Smooth muscle cell (in vitro differentiated cells): ENCODE measurements around the gene RABIF. TPM values are rescaled to one million over a fixed set of nuclear protein-coding genes. Genes with fewer than 3 reads are reported as not detected.

Experiments
- DNase-seq: peaks from one replicate; lab custom pipeline; 2025; ENCODE audit not compliant: unreplicated experiment; lab: John Stamatoyannopoulos, UW
- H2AFZ ChIP-seq: fragments of 200-600 bp; sonication (generic); 2 replicates; pipeline ENCODE4 v1.6.0; 2016; ENCODE audit warnings: antibody characterized with exemption, low read depth, mild to moderate bottlenecking
- H3F3A ChIP-seq: fragments of 200-600 bp; sonication (generic); 2 replicates; pipeline ENCODE4 v1.6.0; 2017; ENCODE audit warnings: antibody characterized with exemption, low read depth
- H3K27ac ChIP-seq: fragments of 200-600 bp; sonication (generic); 2 replicates; pipeline ENCODE4 v1.5.1; 2016; ENCODE audit warnings: low read depth, mild to moderate bottlenecking
- H3K27me3 ChIP-seq: fragments of 200-600 bp; sonication (generic); 2 replicates; pipeline ENCODE4 v1.6.1; 2016; ENCODE audit warnings: low read depth, mild to moderate bottlenecking
- H3K36me3 ChIP-seq: fragments of 200-600 bp; sonication (generic); 2 replicates; pipeline ENCODE4 v1.5.1; 2016; ENCODE audit warnings: low read depth
- H3K4me1 ChIP-seq: fragments of 200-600 bp; sonication (generic); 2 replicates; pipeline ENCODE4 v1.5.1; 2016; ENCODE audit warnings: low read depth
- H3K4me2 ChIP-seq: fragments of 200-600 bp; sonication (generic); 2 replicates; pipeline ENCODE4 v1.6.0; 2016; ENCODE audit warnings: mild to moderate bottlenecking
- H3K4me3 ChIP-seq: fragments of 200-600 bp; sonication (generic); 2 replicates; pipeline ENCODE4 v1.5.1; 2016; ENCODE audit warnings: mild to moderate bottlenecking
- H3K79me2 ChIP-seq: fragments of 200-600 bp; sonication (generic); 2 replicates; pipeline ENCODE4 v1.6.0; 2016; ENCODE audit warnings: low read depth, mild to moderate bottlenecking
- H3K9ac ChIP-seq: fragments of 200-600 bp; sonication (generic); 2 replicates; pipeline ENCODE4 v1.6.0; 2016; ENCODE audit warnings: low read depth
- H3K9me3 ChIP-seq: fragments of 200-600 bp; sonication (generic); replicated peaks from 2 replicates; pipeline ENCODE4 v1.5.1; 2016; ENCODE audit warnings: low read depth
- H4K20me1 ChIP-seq: fragments of 200-600 bp; sonication (generic); 2 replicates; pipeline ENCODE4 v1.6.0; 2016; ENCODE audit warnings: low read depth
- WGBS: methylation state at CpG from one replicate; pipeline ENCODE4 v1.1.7; 2016; ENCODE audit warnings: low lambda C conversion rate; 5-methylcytosine and 5-hydroxymethylcytosine counted together
- polyA plus RNA-seq: library from polyadenylated mRNA; unstranded; fragments of >200 nt; fragmentation: Nextera tagmentation; extraction: Ambion mirVana; gene quantifications from 2 replicates; pipeline ENCODE4 v1.2.1, GENCODE V29; 2016
- total RNA-seq: library from RNA; depleted of rRNA; stranded (reverse); fragments of >200 nt; gene quantifications from 2 replicates; pipeline ENCODE4 v1.2.3, GENCODE V29; 2014
- TF ChIP-seq, protein P1 (sequence below): fragments of 200-600 bp; sonication (generic); IDR thresholded peaks from 2 replicates; pipeline ENCODE4 v1.5.1; 2017; ENCODE audit warnings: borderline replicate concordance, mild to moderate bottlenecking, antibody characterized with exemption; ENCODE audit not compliant: insufficient read depth, poor library complexity, severe bottlenecking

The RABIF gene
- total and polyA plus RNA-seq, 2 experiments from 2014 or later = 5.2 to 6.9 TPM

DNA sequence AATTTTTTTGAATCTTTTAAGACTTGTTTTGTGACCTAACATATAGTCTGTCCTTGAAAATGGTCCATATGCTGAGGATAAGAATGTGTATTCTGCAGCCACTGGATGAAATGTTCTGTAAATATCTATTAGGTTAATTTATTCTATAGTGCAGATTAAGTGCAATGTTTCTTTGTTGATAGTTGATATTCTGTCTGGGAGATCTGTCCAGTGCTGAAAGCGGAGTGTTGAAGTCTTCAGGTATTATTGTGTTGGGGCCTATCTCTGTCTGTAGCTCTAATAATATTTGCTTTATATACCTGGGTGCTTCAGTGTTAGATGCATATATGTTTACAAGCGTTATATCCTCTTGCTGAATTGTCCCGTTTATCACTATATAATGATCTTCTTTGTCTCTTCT lies 45.8 kb upstream of the RABIF start:
- no peak overlapping the region for H3K9ac ChIP-seq
- no peaks in the 10 kb centered on the region for H3K79me2 ChIP-seq
- H3K27ac ChIP-seq = no peak overlapping the region
- peaks cover 6% of the 10 kb centered on the region for H3F3A ChIP-seq
- H3K4me2 ChIP-seq = no peak overlapping the region
- H2AFZ ChIP-seq = no peak overlapping the region
- no peaks in the 10 kb centered on the region for H3K4me1 ChIP-seq
- H3K9me3 ChIP-seq = no peaks in the 10 kb centered on the region
- H4K20me1 ChIP-seq = no peaks in the 10 kb centered on the region
- TF ChIP-seq, protein P1, sequence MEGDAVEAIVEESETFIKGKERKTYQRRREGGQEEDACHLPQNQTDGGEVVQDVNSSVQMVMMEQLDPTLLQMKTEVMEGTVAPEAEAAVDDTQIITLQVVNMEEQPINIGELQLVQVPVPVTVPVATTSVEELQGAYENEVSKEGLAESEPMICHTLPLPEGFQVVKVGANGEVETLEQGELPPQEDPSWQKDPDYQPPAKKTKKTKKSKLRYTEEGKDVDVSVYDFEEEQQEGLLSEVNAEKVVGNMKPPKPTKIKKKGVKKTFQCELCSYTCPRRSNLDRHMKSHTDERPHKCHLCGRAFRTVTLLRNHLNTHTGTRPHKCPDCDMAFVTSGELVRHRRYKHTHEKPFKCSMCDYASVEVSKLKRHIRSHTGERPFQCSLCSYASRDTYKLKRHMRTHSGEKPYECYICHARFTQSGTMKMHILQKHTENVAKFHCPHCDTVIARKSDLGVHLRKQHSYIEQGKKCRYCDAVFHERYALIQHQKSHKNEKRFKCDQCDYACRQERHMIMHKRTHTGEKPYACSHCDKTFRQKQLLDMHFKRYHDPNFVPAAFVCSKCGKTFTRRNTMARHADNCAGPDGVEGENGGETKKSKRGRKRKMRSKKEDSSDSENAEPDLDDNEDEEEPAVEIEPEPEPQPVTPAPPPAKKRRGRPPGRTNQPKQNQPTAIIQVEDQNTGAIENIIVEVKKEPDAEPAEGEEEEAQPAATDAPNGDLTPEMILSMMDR = no peak
- no peak overlapping the region for H3K4me3 ChIP-seq
- H3K27me3 ChIP-seq = no peaks in the 10 kb centered on the region
- 89% methylated on average over 3 of the region's 3 CpGs for WGBS
- H3K36me3 ChIP-seq = no peaks in the 10 kb centered on the region
- DNase-seq = no peak

- Histone ChIP-seq H3K27me3 (no peaks in the 10 kb centered on the region), H3K79me2 (no peaks in the 10 kb centered on the region), H3K4me2 (no peak overlapping the region), H3K4me3 (no peak overlapping the region), H3K27ac (no peak overlapping the region), H3F3A (no peaks in the 10 kb centered on the region), H3K4me1 (no peaks in the 10 kb centered on the region), H3K9me3 (no peaks in the 10 kb centered on the region), H3K36me3 (no peaks in the 10 kb centered on the region), H4K20me1 (no peaks in the 10 kb centered on the region), H2AFZ (no peak overlapping the region), H3K9ac (no peak overlapping the region)
- 83% methylated on average over 2 of the region's 2 CpGs for WGBS
- DNase-seq = no peak
- TF ChIP-seq, protein P1 = no peak
Measured at GRCh38 chr1:202932476-202932875, 43.5 kb upstream of the RABIF start.

DNA sequence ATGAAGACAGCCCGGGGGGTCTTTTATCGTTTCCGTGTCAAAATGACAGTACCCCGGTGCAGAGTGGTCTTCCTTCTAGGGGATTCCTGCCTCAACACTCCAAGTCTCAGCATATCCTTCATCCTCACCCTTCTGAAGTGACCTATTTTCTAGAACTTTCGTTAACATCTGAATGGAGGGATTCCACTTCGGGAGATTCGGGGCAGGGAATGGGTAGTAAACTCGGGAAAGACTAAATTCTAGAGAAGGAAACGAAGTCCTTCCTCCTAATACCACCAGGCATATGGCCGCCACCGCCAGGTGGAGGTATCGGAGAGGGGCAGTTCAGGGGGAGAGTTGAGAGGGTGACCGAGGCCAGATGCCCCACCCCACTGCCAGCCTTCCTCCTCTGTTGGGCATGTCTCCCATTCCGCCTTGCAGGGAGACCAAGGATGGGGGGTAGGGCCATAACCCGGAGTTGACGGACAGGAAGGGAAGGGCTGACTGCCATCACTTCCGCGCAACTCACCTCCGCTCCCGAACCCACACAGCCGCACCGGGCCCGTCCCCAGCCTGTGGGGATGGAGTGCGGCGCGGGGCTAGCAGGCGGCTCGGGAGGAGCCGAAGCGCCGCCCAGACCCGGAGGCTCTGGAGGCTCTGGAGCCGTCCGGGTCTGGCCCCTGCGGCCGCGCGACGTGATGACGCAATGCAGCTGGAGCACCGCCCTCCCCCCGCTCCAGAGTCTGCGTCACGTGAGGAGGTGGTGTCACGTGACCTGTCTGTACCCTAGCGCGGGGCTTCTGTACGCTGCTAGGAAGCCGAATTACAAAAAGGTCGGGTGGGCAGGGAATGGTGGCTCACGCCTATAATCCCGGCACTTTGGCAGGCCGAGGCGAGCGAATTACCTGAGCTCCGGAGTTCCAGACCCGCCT lies 37.9 kb upstream of the RABIF start, which contains the start of gene KLHL12:
Gene KLHL12 (minus strand): TSS at position 654 of the 911 bp plus-strand sequence. CDS start 2,072 bp downstream, outside the sequence.
- H3K79me2 ChIP-seq = peaks cover 20% of the 10 kb centered on the region
- peak within 1 kb of the TSS; percentile 81 for H2AFZ ChIP-seq
- peak; percentile 88 for DNase-seq
- no peaks in the 10 kb centered on the region for H4K20me1 ChIP-seq
- H3K27me3 ChIP-seq = no peaks in the 10 kb centered on the region
- H3K27ac ChIP-seq = peak within 1 kb of the TSS; percentile 72
- H3K9ac ChIP-seq = peak within 1 kb of the TSS; percentile 73
- TF ChIP-seq, protein P1 = peak; percentile 48
- no peaks in the 10 kb centered on the region for H3K36me3 ChIP-seq
- H3K9me3 ChIP-seq = no peaks in the 10 kb centered on the region
- WGBS = 2% methylated on average over 56 of the region's 57 CpGs
- H3F3A ChIP-seq = no peaks in the 10 kb centered on the region
- no peaks in the 10 kb centered on the region for H3K4me1 ChIP-seq
- H3K4me3 ChIP-seq = peak within 1 kb of the TSS; percentile 65
- H3K4me2 ChIP-seq = peak within 1 kb of the TSS; percentile 94

DNA sequence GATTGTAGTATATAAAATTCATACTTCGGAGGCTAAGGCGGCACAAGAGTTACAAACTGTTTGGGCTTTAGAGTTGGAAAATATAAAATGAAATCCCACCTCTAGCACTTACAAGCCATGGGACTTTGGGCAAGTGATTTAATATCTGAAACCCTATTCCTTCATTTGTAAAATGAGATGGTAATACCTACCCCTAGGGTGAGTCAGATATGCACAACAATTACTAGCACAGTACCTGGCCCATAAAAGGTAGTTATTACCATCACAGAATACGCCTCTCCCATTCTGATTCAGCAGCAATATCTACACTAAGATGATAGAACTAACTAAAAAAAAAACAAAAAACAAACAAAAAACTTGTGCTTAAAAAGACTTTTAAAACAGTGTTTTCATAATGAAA lies 34.6 kb upstream of the RABIF start:
- Histone ChIP-seq H2AFZ (no peak overlapping the region), H3K79me2 (peaks cover 20% of the 10 kb centered on the region), H4K20me1 (no peaks in the 10 kb centered on the region), H3K9me3 (no peaks in the 10 kb centered on the region), H3K36me3 (peaks cover 9% of the 10 kb centered on the region), H3K9ac (no peak overlapping the region), H3F3A (no peaks in the 10 kb centered on the region), H3K4me3 (no peak overlapping the region), H3K4me2 (no peak overlapping the region), H3K27me3 (no peaks in the 10 kb centered on the region), H3K27ac (no peak overlapping the region), H3K4me1 (no peaks in the 10 kb centered on the region)
- TF ChIP-seq, protein P1 = no peak
- DNase-seq = no peak
- WGBS = 97% methylated on average over 3 of the region's 3 CpGs
